ENCODE results near the gene PHRF1. TPM values are rescaled to one million over a fixed set of nuclear protein-coding genes. Genes with fewer than 3 reads are reported as not detected.
A peak's percentile ranks its signal among the peaks of the same experiment; 100 is the strongest.

Gene PHRF1
- total RNA-seq, 3 donors from 2014 or later (not counting 1 experiment from before 2014, with no cell fraction given): 46.1 to 52.0 (median 46.9) TPM

- Histone ChIP-seq H3K36me3 (ENCODE audit: control insufficient read depth, insufficient read depth, low read length) (peaks cover 85% of the 10 kb centered on the region), H3K27me3 (ENCODE audit: control insufficient read depth, insufficient read depth, low read length) (no peaks in the 10 kb centered on the region), H3K9me3 (ENCODE audit: control insufficient read depth, insufficient read depth, low read length) (no peaks in the 10 kb centered on the region), H3K27ac (ENCODE audit: low read length) (no peak overlapping the region), H3K4me3 (ENCODE audit: low read length) (no peak overlapping the region), H3K4me1 (ENCODE audit: control insufficient read depth, insufficient read depth, low read length) (peaks cover 25% of the 10 kb centered on the region)
- intact Hi-C loops (cut with micrococcal nuclease): loop anchor here (10.0 kb wide), 1 partner anchor 115 kb away; no protein-coding TSS in a partner anchor
- 97% methylated on average over 18 of the region's 18 CpGs for WGBS (ENCODE audit: insufficient coverage)
- ATAC-seq (no peak), DNase-seq (no peak)
- Mint-ChIP-seq H3K27ac (peak overlapping the region; percentile 33 to 65), H3K9me3 (no peaks in the 10 kb centered on the region), H3K4me3 (peak overlapping the region; percentile 56), H3K36me3 (no peaks in the 10 kb centered on the region), H3K27me3 (ENCODE audit: low read depth in 2 of 2) (no peaks in the 10 kb centered on the region), H3K4me1 (peaks cover 6 to 11% of the 10 kb centered on the region in 2 donors)
- TF ChIP-seq, protein P1, sequence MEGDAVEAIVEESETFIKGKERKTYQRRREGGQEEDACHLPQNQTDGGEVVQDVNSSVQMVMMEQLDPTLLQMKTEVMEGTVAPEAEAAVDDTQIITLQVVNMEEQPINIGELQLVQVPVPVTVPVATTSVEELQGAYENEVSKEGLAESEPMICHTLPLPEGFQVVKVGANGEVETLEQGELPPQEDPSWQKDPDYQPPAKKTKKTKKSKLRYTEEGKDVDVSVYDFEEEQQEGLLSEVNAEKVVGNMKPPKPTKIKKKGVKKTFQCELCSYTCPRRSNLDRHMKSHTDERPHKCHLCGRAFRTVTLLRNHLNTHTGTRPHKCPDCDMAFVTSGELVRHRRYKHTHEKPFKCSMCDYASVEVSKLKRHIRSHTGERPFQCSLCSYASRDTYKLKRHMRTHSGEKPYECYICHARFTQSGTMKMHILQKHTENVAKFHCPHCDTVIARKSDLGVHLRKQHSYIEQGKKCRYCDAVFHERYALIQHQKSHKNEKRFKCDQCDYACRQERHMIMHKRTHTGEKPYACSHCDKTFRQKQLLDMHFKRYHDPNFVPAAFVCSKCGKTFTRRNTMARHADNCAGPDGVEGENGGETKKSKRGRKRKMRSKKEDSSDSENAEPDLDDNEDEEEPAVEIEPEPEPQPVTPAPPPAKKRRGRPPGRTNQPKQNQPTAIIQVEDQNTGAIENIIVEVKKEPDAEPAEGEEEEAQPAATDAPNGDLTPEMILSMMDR (IDR thresholded peaks at IDR 0.05): no peak
Observed at GRCh38 chr11:610146-610801, 34.0 kb downstream of the PHRF1 start.

DNA sequence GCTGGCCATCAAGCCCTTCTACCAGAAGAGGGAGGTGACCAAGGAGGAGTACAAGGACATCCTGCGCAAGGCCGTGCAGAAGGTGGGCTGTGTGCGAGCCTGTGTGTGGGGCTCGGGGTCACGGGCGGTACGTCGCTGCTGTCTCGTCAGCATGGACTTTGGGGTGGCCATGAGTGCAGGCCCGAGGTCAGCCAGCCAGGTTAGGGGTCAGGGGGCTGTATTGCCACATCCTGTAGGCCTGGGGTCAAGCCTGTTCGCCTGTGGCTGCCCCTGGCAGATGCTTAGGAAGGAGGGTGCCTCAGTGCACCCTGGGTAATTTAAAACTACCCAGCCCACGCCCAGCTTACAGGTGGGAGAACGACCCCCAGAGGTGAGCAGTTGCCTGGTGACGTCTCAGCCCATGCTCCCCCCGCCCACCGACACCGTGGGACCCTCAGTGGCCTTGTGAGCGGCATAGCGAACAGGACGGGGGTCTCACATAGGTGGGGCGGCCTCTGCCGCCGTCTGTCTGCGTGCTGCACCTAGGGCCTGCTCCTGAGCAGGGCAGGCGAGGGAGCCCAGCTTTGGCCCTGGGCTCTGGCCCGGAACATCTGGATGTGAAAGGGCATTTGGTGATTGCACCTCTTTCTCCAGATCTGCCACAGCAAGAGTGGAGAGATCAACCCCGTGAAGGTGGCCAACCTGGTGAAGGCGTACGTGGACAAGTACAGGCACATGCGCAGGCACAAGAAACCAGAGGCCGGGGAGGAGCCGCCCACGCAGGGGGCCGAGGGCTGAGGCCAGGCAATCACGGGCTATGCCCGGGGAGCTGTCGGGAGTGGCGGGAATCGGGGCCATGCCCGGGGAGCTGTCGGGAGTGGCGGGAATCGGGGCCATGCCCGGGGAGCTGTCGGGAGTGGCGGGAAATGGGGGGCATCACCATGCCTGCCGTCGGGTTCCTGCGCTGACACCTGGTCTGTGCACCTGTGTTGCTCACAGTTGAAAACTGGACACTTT is 35.0 kb downstream of the PHRF1 start:
- TF ChIP-seq, protein P1 (IDR thresholded peaks at IDR 0.05): no peak
- peak overlapping the region; percentile 83 to 89 for H3K27ac Mint-ChIP-seq

DNA sequence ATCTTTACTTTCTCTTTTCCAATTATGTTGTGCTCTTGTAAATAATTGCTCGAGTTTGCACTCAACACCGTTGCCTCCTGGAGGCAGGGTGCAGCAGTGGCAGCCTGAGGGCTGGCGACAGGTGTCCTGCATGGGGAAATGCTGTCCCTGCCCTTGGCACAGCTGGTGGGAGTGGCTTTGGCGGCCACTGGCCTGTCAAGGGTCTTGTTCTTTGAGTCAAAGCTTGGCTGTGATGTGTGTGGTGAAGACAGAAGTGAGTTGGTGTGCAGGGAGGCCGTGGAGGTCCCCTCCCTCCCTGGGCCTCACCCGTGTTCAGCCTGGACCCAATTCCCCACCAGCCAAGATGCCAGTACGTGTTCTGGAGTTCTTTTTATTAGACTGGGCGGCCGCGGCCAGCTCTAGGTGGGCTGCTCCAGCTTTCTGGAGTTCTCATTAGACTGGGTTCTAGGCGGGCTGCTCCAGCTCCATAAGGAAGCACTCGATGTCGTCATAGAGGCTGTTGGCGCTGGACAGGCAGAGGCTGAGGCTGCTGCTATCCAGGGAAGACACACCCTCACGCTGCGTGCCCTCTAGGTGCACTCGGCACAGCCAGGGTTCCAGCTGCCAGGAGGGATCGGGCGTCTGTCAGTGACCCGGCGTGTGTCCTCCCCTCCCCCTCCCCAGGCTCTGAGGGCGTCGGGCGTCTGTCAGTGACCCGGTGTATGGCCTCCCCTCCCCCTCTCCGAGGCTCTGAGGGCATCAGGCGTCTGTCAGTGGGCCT is 36.1 kb downstream of the PHRF1 start:
- TF ChIP-seq, protein P1 (IDR thresholded peaks at IDR 0.05): no peak
- H3K36me3 ChIP-seq (ENCODE audit: control insufficient read depth, insufficient read depth, low read length): peaks cover 68% of the 10 kb centered on the region
- DNase-seq (peak in 1 of 2 donors; percentile 49), ATAC-seq (no peak)
- H3K4me1 Mint-ChIP-seq: peaks cover 6 to 22% of the 10 kb centered on the region in 2 donors
- no peaks in the 10 kb centered on the region for H3K9me3 Mint-ChIP-seq
- no peaks in the 10 kb centered on the region for H3K9me3 ChIP-seq (ENCODE audit: control insufficient read depth, insufficient read depth, low read length)
- no peak overlapping the region for H3K27ac ChIP-seq (ENCODE audit: low read length)
- no peak overlapping the region for H3K4me3 ChIP-seq (ENCODE audit: low read length)
- H3K27me3 ChIP-seq (ENCODE audit: control insufficient read depth, insufficient read depth, low read length): no peaks in the 10 kb centered on the region
- H3K4me3 Mint-ChIP-seq: peak overlapping the region; percentile 45
- WGBS (ENCODE audit: insufficient coverage): 88% methylated on average over 27 of the region's 27 CpGs
- peaks cover 39% of the 10 kb centered on the region for H3K4me1 ChIP-seq (ENCODE audit: control insufficient read depth, insufficient read depth, low read length)
- intact Hi-C loops (cut with micrococcal nuclease): loop anchor here (10.0 kb wide), 1 partner anchor 112 kb away; no protein-coding TSS in a partner anchor
- peak overlapping the region; percentile 83 to 89 for H3K27ac Mint-ChIP-seq
- no peaks in the 10 kb centered on the region for H3K27me3 Mint-ChIP-seq (ENCODE audit: low read depth in 2 of 2)
- H3K36me3 Mint-ChIP-seq: no peaks in the 10 kb centered on the region

More for the DNA sequence above, 35.0 kb downstream of the PHRF1 start:
- Histone ChIP-seq H3K4me1 (ENCODE audit: control insufficient read depth, insufficient read depth, low read length) (peaks cover 30% of the 10 kb centered on the region), H3K27ac (ENCODE audit: low read length) (no peak overlapping the region), H3K4me3 (ENCODE audit: low read length) (no peak overlapping the region), H3K27me3 (ENCODE audit: control insufficient read depth, insufficient read depth, low read length) (no peaks in the 10 kb centered on the region), H3K9me3 (ENCODE audit: control insufficient read depth, insufficient read depth, low read length) (no peaks in the 10 kb centered on the region), H3K36me3 (ENCODE audit: control insufficient read depth, insufficient read depth, low read length) (peaks cover 76% of the 10 kb centered on the region)
- no peaks in the 10 kb centered on the region for H3K9me3 Mint-ChIP-seq
- peaks cover 6 to 16% of the 10 kb centered on the region in 2 donors for H3K4me1 Mint-ChIP-seq
- intact Hi-C loops (cut with micrococcal nuclease): loop anchor here (10.0 kb wide), 1 partner anchor 114 kb away; no protein-coding TSS in a partner anchor
- H3K27me3 Mint-ChIP-seq (ENCODE audit: low read depth in 2 of 2): no peaks in the 10 kb centered on the region
- 89% methylated on average over 49 of the region's 49 CpGs for WGBS (ENCODE audit: insufficient coverage)
- ATAC-seq (no peak), DNase-seq (no peak)
- no peaks in the 10 kb centered on the region for H3K36me3 Mint-ChIP-seq
- peak overlapping the region; percentile 56 for H3K4me3 Mint-ChIP-seq

Measured in natural killer cell (primary cell).